ENCODE data around the gene STON2. TPM values are rescaled to one million over a fixed set of nuclear protein-coding genes. Genes with fewer than 3 reads are reported as not detected.
A peak's percentile ranks its signal among the peaks of the same experiment; 100 is the strongest.

The STON2 gene
- polyA plus RNA-seq, 2 of the 4 experiments (the other 2 are of a cell fraction) = 0.53 to 1.3 TPM

- POLR2A ChIA-PET = interaction anchor here (0.5 to 1.6 kb wide), 24 partner anchors 8 to 1108 kb away, joined by 3 to 21 read pairs (median 5); partner anchors contain the start of genes CEP128 and SEL1L
- Histone ChIP-seq H3K4me1 (peaks cover 24% of the 10 kb centered on the region), H3K4me3 (peak within 1 kb of the TSS; percentile 89), H3K27ac (peak within 1 kb of the TSS; percentile 96), H3K9me3 (peaks cover 5% of the 10 kb centered on the region; the same call in 1 of the 3 replicates), H3K4me2 (peak within 1 kb of the TSS; percentile 78)
- DNase-seq (ENCODE audit: low read depth in 1 of 2, low spot score in 1 of 2) (peak; percentile 80 to 96), FAIRE-seq (no peak), ATAC-seq (peak; percentile 82 to 88)
- CTCF ChIA-PET = interaction anchor here (0.8 to 1.4 kb wide), 2 partner anchors 16 to 239 kb away, joined by 3 read pairs; no protein-coding TSS in a partner anchor
- under 1% methylated on average over 37 of the region's 84 CpGs for WGBS (ENCODE audit: missing lambda C conversion rate)
- TF ChIP-seq KDM1A (IDR thresholded peaks at IDR 0.05; ENCODE audit: low read depth) (no peak), CHD2 (IDR thresholded peaks at IDR 0.05; ENCODE audit: low read length, partially characterized antibody) (peak; percentile 79), ZC3H11A (IDR thresholded peaks at IDR 0.05) (no peak), FOSL2 (IDR thresholded peaks at IDR 0.05) (no peak), FOSL2 (CRISPR knock-in tag; IDR thresholded peaks at IDR 0.05) (peak; percentile 34; the same call in 1 of the 2 replicates), SREBF2 (IDR thresholded peaks at IDR 0.05) (no peak), HOXA7 (CRISPR knock-in tag; IDR thresholded peaks at IDR 0.05) (no peak), GATA3 (IDR thresholded peaks at IDR 0.05; ENCODE audit: borderline replicate concordance) (no peak; the same call in 1 of the 2 replicates), EHF (CRISPR knock-in tag; IDR thresholded peaks at IDR 0.05) (no peak; the same call in 1 of the 2 replicates), CBX8 (IDR thresholded peaks at IDR 0.05) (no peak), EP300 (IDR thresholded peaks at IDR 0.05) (no peak), TFCP2L1 (CRISPR knock-in tag; IDR thresholded peaks at IDR 0.05) (peak; percentile 89; the same call in 1 of the 2 replicates), CHD4 (IDR thresholded peaks at IDR 0.05; ENCODE audit: borderline replicate concordance) (no peak), RARB (CRISPR knock-in tag; IDR thresholded peaks at IDR 0.05) (no peak), RAD21 (conservative IDR thresholded peaks at IDR 0.05 in 1 of 2, IDR thresholded peaks at IDR 0.05 in 1 of 2) (no peak), ZFP36 (IDR thresholded peaks at IDR 0.05; ENCODE audit: borderline replicate concordance, partially characterized antibody) (no peak), HMGXB4 (CRISPR knock-in tag; IDR thresholded peaks at IDR 0.05; ENCODE audit: borderline replicate concordance) (no peak), KDM5A (IDR thresholded peaks at IDR 0.05) (no peak), POLR2AphosphoS2 (conservative IDR thresholded peaks at IDR 0.05; ENCODE audit: low read length) (no peak), ZNF302 (CRISPR knock-in tag; IDR thresholded peaks at IDR 0.05) (no peak), MAZ (IDR thresholded peaks at IDR 0.05; ENCODE audit: borderline replicate concordance, low read depth, low read length) (no peak), BHLHE40 (IDR thresholded peaks at IDR 0.05; ENCODE audit: low read depth, low read length) (peak; percentile 21; the same call in 1 of the 2 replicates), ESRRA (IDR thresholded peaks at IDR 0.05; ENCODE audit: borderline replicate concordance, low read length) (no peak), TP53 (CRISPR knock-in tag; IDR thresholded peaks at IDR 0.05) (peak; percentile 10; the same call in 1 of the 2 replicates), RNF2 (IDR thresholded peaks at IDR 0.05; ENCODE audit: borderline replicate concordance, low read depth) (no peak), CEBPB (IDR thresholded peaks at IDR 0.05) (no peak), RFX5 (IDR thresholded peaks at IDR 0.05) (peak; percentile 50; the same call in 1 of the 2 replicates), JUNB (IDR thresholded peaks at IDR 0.05) (no peak), NFE2L2 (conservative IDR thresholded peaks at IDR 0.05; ENCODE audit: low read length) (peak; percentile 57)
- TF ChIP-seq, protein P1, sequence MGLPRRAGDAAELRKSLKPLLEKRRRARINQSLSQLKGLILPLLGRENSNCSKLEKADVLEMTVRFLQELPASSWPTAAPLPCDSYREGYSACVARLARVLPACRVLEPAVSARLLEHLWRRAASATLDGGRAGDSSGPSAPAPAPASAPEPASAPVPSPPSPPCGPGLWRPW (IDR thresholded peaks at IDR 0.05) = no peak
- TF ChIP-seq, protein P2, sequence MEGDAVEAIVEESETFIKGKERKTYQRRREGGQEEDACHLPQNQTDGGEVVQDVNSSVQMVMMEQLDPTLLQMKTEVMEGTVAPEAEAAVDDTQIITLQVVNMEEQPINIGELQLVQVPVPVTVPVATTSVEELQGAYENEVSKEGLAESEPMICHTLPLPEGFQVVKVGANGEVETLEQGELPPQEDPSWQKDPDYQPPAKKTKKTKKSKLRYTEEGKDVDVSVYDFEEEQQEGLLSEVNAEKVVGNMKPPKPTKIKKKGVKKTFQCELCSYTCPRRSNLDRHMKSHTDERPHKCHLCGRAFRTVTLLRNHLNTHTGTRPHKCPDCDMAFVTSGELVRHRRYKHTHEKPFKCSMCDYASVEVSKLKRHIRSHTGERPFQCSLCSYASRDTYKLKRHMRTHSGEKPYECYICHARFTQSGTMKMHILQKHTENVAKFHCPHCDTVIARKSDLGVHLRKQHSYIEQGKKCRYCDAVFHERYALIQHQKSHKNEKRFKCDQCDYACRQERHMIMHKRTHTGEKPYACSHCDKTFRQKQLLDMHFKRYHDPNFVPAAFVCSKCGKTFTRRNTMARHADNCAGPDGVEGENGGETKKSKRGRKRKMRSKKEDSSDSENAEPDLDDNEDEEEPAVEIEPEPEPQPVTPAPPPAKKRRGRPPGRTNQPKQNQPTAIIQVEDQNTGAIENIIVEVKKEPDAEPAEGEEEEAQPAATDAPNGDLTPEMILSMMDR (IDR thresholded peaks at IDR 0.05) = no peak
- TF ChIP-seq, protein P3, sequence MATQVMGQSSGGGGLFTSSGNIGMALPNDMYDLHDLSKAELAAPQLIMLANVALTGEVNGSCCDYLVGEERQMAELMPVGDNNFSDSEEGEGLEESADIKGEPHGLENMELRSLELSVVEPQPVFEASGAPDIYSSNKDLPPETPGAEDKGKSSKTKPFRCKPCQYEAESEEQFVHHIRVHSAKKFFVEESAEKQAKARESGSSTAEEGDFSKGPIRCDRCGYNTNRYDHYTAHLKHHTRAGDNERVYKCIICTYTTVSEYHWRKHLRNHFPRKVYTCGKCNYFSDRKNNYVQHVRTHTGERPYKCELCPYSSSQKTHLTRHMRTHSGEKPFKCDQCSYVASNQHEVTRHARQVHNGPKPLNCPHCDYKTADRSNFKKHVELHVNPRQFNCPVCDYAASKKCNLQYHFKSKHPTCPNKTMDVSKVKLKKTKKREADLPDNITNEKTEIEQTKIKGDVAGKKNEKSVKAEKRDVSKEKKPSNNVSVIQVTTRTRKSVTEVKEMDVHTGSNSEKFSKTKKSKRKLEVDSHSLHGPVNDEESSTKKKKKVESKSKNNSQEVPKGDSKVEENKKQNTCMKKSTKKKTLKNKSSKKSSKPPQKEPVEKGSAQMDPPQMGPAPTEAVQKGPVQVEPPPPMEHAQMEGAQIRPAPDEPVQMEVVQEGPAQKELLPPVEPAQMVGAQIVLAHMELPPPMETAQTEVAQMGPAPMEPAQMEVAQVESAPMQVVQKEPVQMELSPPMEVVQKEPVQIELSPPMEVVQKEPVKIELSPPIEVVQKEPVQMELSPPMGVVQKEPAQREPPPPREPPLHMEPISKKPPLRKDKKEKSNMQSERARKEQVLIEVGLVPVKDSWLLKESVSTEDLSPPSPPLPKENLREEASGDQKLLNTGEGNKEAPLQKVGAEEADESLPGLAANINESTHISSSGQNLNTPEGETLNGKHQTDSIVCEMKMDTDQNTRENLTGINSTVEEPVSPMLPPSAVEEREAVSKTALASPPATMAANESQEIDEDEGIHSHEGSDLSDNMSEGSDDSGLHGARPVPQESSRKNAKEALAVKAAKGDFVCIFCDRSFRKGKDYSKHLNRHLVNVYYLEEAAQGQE (IDR thresholded peaks at IDR 0.05) = peak; percentile 64; the same call in 1 of the 2 replicates
- TF ChIP-seq, protein P4, sequence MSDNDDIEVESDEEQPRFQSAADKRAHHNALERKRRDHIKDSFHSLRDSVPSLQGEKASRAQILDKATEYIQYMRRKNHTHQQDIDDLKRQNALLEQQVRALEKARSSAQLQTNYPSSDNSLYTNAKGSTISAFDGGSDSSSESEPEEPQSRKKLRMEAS (IDR thresholded peaks at IDR 0.05) = peak; percentile 98
Measured at GRCh38 chr14:81220830-81221578, 179.1 kb downstream of the STON2 start, which contains the start of gene GTF2A1. Gene GTF2A1, minus strand, starts transcription at chr14:81220959. Its CDS starts 441 bp downstream, at chr14:81220518.

Data from A549 (cell line).